H9 (cell line): ENCODE data around the gene STON2. TPM values are rescaled to one million over a fixed set of nuclear protein-coding genes. Genes with fewer than 3 reads are reported as not detected.

Experiments used
- DNase-seq: peaks from one replicate; pipeline ENCODE4 v3.0.0-alpha.2; 2017
- H2AFZ ChIP-seq: one replicate; pipeline ENCODE4 v1.6.1; 2013; ENCODE audit warnings: mild to moderate bottlenecking, low read length, control low read depth, moderate library complexity
- H2AK5ac ChIP-seq: 2 replicates; pipeline ENCODE4 v1.6.1; 2013; ENCODE audit warnings: low read length, control low read depth, mixed read lengths; ENCODE audit not compliant: insufficient read length
- H2BK120ac ChIP-seq: one replicate; pipeline ENCODE4 v1.6.1; 2013; ENCODE audit warnings: low read depth, mild to moderate bottlenecking, low read length, control low read depth, inconsistent platforms; ENCODE audit not compliant: poor library complexity, severe bottlenecking
- H2BK12ac ChIP-seq: 2 replicates; pipeline ENCODE4 v1.6.1; 2013; ENCODE audit warnings: low read length, control low read depth, mixed read lengths, low read depth; ENCODE audit not compliant: insufficient read length
- H2BK15ac ChIP-seq: 2 replicates; pipeline ENCODE4 v1.6.1; 2013; ENCODE audit warnings: low read depth, low read length, control low read depth
- H2BK20ac ChIP-seq: one replicate; pipeline ENCODE4 v1.6.1; 2013; ENCODE audit warnings: low read depth, mild to moderate bottlenecking, low read length, control low read depth, inconsistent platforms; ENCODE audit not compliant: poor library complexity, severe bottlenecking
- H2BK5ac ChIP-seq: 2 replicates; pipeline ENCODE4 v1.6.1; 2013; ENCODE audit warnings: low read length, control low read depth, mixed read lengths; ENCODE audit not compliant: insufficient read length
- H3K14ac ChIP-seq: 2 replicates; pipeline ENCODE4 v1.6.1; 2013; ENCODE audit warnings: low read length, control low read depth; ENCODE audit not compliant: insufficient read depth
- H3K18ac ChIP-seq: 2 replicates; pipeline ENCODE4 v1.6.1; 2013; ENCODE audit warnings: low read depth, mild to moderate bottlenecking, mixed read lengths, low read length, control low read depth; ENCODE audit not compliant: insufficient read length
- H3K23ac ChIP-seq: 2 replicates; pipeline ENCODE4 v1.6.1; 2013; ENCODE audit warnings: low read length, control low read depth, mixed read lengths, low read depth; ENCODE audit not compliant: insufficient read length
- H3K23me2 ChIP-seq: 2 replicates; pipeline ENCODE4 v1.6.1; 2013; ENCODE audit warnings: low read depth, mild to moderate bottlenecking, mixed read lengths, low read length, control low read depth; ENCODE audit not compliant: insufficient read length, poor library complexity, severe bottlenecking
- H3K27ac ChIP-seq: 2 replicates; pipeline ENCODE4 v1.5.1; 2013; ENCODE audit warnings: low read length, control low read depth, mixed read lengths, low read depth; ENCODE audit not compliant: insufficient read length
- H3K27me3 ChIP-seq: 2 replicates; pipeline ENCODE4 v1.6.1; 2013; ENCODE audit warnings: low read length, control low read depth, inconsistent platforms; ENCODE audit not compliant: insufficient read depth
- H3K4ac ChIP-seq: 2 replicates; pipeline ENCODE4 v1.6.1; 2013; ENCODE audit warnings: low read depth, mild to moderate bottlenecking, control low read depth, inconsistent platforms, low read length, moderate library complexity
- H3K4me1 ChIP-seq: 2 replicates; pipeline ENCODE4 v1.6.1; 2013; ENCODE audit warnings: low read length, control low read depth, inconsistent platforms; ENCODE audit not compliant: insufficient read depth
- H3K4me2 ChIP-seq: 2 replicates; pipeline ENCODE4 v1.6.1; 2013; ENCODE audit warnings: low read length, control low read depth, mixed read lengths; ENCODE audit not compliant: insufficient read length, insufficient read depth
- H3K56ac ChIP-seq: 2 replicates; pipeline ENCODE4 v1.6.1; 2013; ENCODE audit warnings: low read depth, mild to moderate bottlenecking, mixed read lengths, low read length, control low read depth; ENCODE audit not compliant: insufficient read length
- H3K79me1 ChIP-seq: 2 replicates; pipeline ENCODE4 v1.6.1; 2013; ENCODE audit warnings: low read depth, mild to moderate bottlenecking, moderate library complexity, low read length, control low read depth, inconsistent platforms; ENCODE audit not compliant: insufficient read depth, poor library complexity, severe bottlenecking
- H3K79me2 ChIP-seq: 2 replicates; pipeline ENCODE4 v1.6.1; 2013; ENCODE audit warnings: low read length, control low read depth, inconsistent platforms; ENCODE audit not compliant: insufficient read depth
- H3K9ac ChIP-seq: 2 replicates; pipeline ENCODE4 v1.6.1; 2013; ENCODE audit warnings: low read length, control low read depth, mixed read lengths; ENCODE audit not compliant: insufficient read length; ENCODE audit errors: extremely low read depth
- H3K9me3 ChIP-seq: one replicate; pipeline ENCODE4 v1.6.1; 2013; ENCODE audit warnings: low read depth, low read length, inconsistent platforms; ENCODE audit not compliant: control insufficient read depth
- H3T11ph ChIP-seq: one replicate; pipeline ENCODE4 v1.6.1; 2013; ENCODE audit warnings: mild to moderate bottlenecking, low read length, control low read depth, inconsistent platforms
- H4K20me1 ChIP-seq: one replicate; pipeline ENCODE4 v1.6.1; 2013; ENCODE audit not compliant: control insufficient read depth, insufficient read length, insufficient read depth
- H4K5ac ChIP-seq: 2 replicates; pipeline ENCODE4 v1.6.1; 2013; ENCODE audit warnings: low read depth, mild to moderate bottlenecking, mixed read lengths, low read length, control low read depth; ENCODE audit not compliant: insufficient read length
- H4K8ac ChIP-seq: replicated peaks from 2 replicates; pipeline ENCODE4 v1.6.1; 2013; ENCODE audit warnings: low read length, control low read depth, mixed read lengths, low read depth; ENCODE audit not compliant: insufficient read length
- H4K91ac ChIP-seq: 2 replicates; pipeline ENCODE4 v1.6.1; 2013; ENCODE audit warnings: low read depth, mild to moderate bottlenecking, moderate library complexity, mixed read lengths, low read length, control low read depth; ENCODE audit not compliant: insufficient read length
- H3K27ac Mint-ChIP-seq, 3 experiments: 2 replicates in 2 of 3; 3 replicates in 1 of 3; pipeline ENCODE4 v1.8.0; 2020 to 2021; ENCODE audit warnings: mixed read lengths in 3 of 3, mild to moderate bottlenecking in 1 of 3, moderate library complexity in 1 of 3
- H3K27me3 Mint-ChIP-seq: 2 replicates; pipeline ENCODE4 v1.8.0; 2021; ENCODE audit warnings: low read depth, mild to moderate bottlenecking, moderate library complexity, mixed read lengths
- H3K36me3 Mint-ChIP-seq, 3 experiments: 2 replicates in 2 of 3; 3 replicates in 1 of 3; pipeline ENCODE4 v1.8.0; 2020 to 2021; ENCODE audit warnings: low read depth in 3 of 3, mixed read lengths in 3 of 3; ENCODE audit not compliant: insufficient read depth in 1 of 3
- H3K4me1 Mint-ChIP-seq, 2 experiments: 2 replicates each; pipeline ENCODE4 v1.8.0; 2020; ENCODE audit warnings: mixed read lengths in 2 of 2
- H3K4me3 Mint-ChIP-seq, 2 experiments: 2 replicates in 1 of 2; 3 replicates in 1 of 2; pipeline ENCODE4 v1.8.0; 2020 to 2021; ENCODE audit warnings: mild to moderate bottlenecking in 2 of 2, mixed read lengths in 2 of 2, moderate library complexity in 1 of 2
- H3K9me3 Mint-ChIP-seq, 2 experiments: 2 replicates in 1 of 2; 3 replicates in 1 of 2; pipeline ENCODE4 v1.8.0; 2020; ENCODE audit warnings: mild to moderate bottlenecking in 2 of 2, mixed read lengths in 2 of 2, moderate library complexity in 1 of 2
- WGBS: extraction: QIAGEN DNeasy Blood & Tissue Kit; methylation state at CpG from one replicate; pipeline ENCODE4 v1.1.7; 2013; ENCODE audit warnings: missing lambda C conversion rate, low lambda C conversion rate, mixed read lengths; ENCODE audit not compliant: insufficient read length; ENCODE audit errors: extremely low coverage; 5-methylcytosine and 5-hydroxymethylcytosine counted together
- total RNA-seq: library from RNA; stranded (reverse); gene quantifications from 2 replicates; pipeline ENCODE4 v1.2.1, GENCODE V29; 2021
- TF ChIP-seq, protein P1 (sequence below): fragments of 200-600 bp; sonication (generic); conservative IDR thresholded peaks from 3 replicates; pipeline ENCODE4 v1.8.0; 2021; ENCODE audit warnings: antibody characterized with exemption, mild to moderate bottlenecking

STON2 gene
- total RNA-seq, 1 experiment from 2014 or later: 62.9 TPM

DNA sequence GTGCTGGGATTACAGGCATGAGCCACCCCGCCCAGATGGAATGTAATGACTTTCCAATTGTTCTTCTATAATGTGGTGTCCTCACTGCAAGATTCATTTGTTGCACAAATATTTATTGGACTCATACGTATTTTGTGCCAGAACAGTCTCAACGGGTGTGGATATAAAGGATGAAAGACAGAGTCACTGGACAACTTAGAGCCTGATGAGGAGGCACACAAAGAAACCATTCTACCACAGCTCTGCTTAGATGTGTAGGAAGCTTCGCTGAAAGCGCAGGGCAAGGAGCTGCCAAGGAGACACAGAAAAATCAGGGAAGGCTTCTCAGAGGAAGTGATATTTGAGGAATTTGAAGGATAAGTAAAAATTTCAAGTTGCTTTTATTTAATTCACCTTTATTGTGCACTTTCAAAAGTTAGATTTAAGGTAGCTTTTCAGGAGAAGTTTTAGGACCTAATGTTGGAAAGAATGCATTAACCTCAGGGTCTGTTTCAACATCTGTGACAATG, 41.6 kb upstream of the STON2 start:
- Histone ChIP-seq H3K56ac (no peak overlapping the region), H4K5ac (no peak overlapping the region), H3K79me1 (no peaks in the 10 kb centered on the region), H3K4me2 (no peak overlapping the region), H3K27me3 (peaks cover 7% of the 10 kb centered on the region; the same call in 1 of the 2 replicates), H2BK12ac (no peak overlapping the region), H3T11ph (no peak overlapping the region), H2BK120ac (no peak overlapping the region), H3K4ac (no peak overlapping the region), H4K8ac (no peak overlapping the region), H2BK15ac (no peak overlapping the region), H2AFZ (no peak overlapping the region), H3K4me1 (no peaks in the 10 kb centered on the region), H3K18ac (no peak overlapping the region), H3K23me2 (peaks cover 2% of the 10 kb centered on the region), H4K91ac (no peak overlapping the region), H2BK5ac (no peak overlapping the region), H4K20me1 (no peaks in the 10 kb centered on the region), H3K23ac (no peak overlapping the region), H2AK5ac (no peak overlapping the region), H3K9me3 (no peaks in the 10 kb centered on the region), H3K14ac (no peak overlapping the region), H3K79me2 (no peaks in the 10 kb centered on the region), H2BK20ac (no peak overlapping the region), H3K27ac (no peak overlapping the region), H3K9ac (no peak overlapping the region)
- H3K36me3 Mint-ChIP-seq: peaks cover 0 to 2% (median 0%) of the 10 kb centered on the region in 3 experiments; a peak in 1 of 7 replicates
- H3K9me3 Mint-ChIP-seq: peaks cover 0 to 6% of the 10 kb centered on the region in 2 experiments; a peak in 4 of 5 replicates
- no peak for DNase-seq
- no peak overlapping the region for H3K4me3 Mint-ChIP-seq
- H3K27me3 Mint-ChIP-seq: peaks cover 45% of the 10 kb centered on the region
- H3K4me1 Mint-ChIP-seq: peaks cover 7% of the 10 kb centered on the region in 2 experiments; a peak in 3 of 4 replicates
- TF ChIP-seq, protein P1, sequence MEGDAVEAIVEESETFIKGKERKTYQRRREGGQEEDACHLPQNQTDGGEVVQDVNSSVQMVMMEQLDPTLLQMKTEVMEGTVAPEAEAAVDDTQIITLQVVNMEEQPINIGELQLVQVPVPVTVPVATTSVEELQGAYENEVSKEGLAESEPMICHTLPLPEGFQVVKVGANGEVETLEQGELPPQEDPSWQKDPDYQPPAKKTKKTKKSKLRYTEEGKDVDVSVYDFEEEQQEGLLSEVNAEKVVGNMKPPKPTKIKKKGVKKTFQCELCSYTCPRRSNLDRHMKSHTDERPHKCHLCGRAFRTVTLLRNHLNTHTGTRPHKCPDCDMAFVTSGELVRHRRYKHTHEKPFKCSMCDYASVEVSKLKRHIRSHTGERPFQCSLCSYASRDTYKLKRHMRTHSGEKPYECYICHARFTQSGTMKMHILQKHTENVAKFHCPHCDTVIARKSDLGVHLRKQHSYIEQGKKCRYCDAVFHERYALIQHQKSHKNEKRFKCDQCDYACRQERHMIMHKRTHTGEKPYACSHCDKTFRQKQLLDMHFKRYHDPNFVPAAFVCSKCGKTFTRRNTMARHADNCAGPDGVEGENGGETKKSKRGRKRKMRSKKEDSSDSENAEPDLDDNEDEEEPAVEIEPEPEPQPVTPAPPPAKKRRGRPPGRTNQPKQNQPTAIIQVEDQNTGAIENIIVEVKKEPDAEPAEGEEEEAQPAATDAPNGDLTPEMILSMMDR: no peak
- no peak overlapping the region for H3K27ac Mint-ChIP-seq
- no CpG with 5 or more reads among the region's 5 CpGs for WGBS
